ENCODE results near the gene PPP3R2. TPM values are rescaled to one million over a fixed set of nuclear protein-coding genes. Genes with fewer than 3 reads are reported as not detected.
"Not testable (repeated sequence)": the region's sequence is repeated elsewhere in the genome, so short reads cannot be mapped to it uniquely, and the experiment has no call there.

The PPP3R2 gene
- total RNA-seq, 1 donor from 2014 or later = not detected

DNA sequence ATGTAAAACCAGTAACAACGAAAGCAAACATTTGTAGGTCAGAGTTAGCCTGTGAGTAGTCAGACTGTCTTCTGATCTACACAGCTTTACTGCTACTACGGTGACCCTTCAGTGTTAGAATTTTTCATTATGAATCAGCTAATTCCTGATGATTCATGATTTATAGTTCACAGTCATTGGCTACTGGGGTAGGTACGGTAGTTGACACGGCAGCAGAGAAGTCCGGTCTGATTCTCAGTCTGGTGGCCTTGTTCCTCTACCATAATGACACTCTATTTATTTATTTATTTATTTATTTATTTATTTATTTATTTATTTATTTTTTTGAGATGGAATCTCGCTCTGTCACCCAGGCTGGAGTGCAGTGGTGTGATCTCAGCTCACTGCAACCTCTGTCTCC, 4.7 kb downstream of the PPP3R2 start:
- intact Hi-C loops (cut with micrococcal nuclease) = not testable (repeated sequence)

GRCh38 chr9:101587332-101588043, 7.3 kb downstream of the PPP3R2 start:
- intact Hi-C loops (cut with micrococcal nuclease) = no loop called here

- intact Hi-C loops (cut with micrococcal nuclease) = no loop called here
Observed at GRCh38 chr9:101586651-101587050, 8.1 kb downstream of the PPP3R2 start.

- intact Hi-C loops (cut with micrococcal nuclease) = no loop called here
Observed at GRCh38 chr9:101585740-101586139, 9.0 kb downstream of the PPP3R2 start.

- intact Hi-C loops (cut with micrococcal nuclease) = no loop called here
Observed at GRCh38 chr9:101582553-101582952, 12.2 kb downstream of the PPP3R2 start.

- intact Hi-C loops (cut with micrococcal nuclease) = no loop called here
Observed at GRCh38 chr9:101579711-101580545, 14.8 kb downstream of the PPP3R2 start.

DNA sequence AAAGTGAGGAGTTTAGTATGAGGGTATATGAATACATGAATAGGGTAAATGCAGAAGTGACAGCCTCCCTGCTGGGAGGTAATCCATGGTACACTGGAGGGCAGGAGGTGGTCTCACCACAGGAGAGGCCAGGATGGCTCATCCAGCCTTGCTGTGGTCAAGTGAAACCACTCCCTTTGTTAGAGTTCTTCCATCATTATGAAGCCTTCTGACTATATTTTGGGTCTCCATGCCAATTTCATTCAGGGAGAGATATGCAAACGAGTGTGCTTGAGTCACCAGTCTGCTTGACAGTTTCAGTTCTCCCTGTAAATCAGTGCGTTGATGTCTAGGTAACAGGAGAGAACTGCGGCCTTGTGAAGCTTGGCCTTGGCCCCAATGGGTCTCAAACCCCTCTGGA, 16.4 kb downstream of the PPP3R2 start:
- intact Hi-C loops (cut with micrococcal nuclease) = no loop called here

DNA sequence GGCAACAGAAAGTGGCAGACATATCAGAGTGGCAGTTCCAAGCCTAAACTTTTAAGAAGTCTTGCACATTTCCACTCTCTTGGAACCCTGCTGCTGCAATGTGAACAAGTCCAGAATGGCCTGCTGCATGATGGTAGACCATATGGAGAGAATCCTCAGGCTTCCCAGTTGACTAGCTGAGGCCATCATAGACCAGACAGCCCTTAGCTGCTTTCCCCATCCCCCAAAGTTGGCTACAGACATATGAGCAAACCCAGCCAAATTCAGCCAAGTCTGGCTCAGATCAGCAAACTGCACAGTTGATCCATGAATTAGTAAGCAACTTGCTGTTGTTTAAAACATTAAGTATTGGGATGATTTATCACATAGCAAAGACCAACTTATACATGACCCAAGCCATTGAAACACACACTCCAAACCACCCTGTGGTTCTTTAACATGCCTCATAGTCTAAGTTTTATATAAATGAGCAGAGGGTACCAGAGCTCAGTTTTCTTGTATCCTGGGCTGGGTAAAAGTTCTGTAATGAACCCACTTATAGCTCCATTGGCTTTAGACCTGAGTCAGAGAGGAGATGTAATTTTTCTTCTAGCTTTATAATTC, 19.9 kb downstream of the PPP3R2 start:
- intact Hi-C loops (cut with micrococcal nuclease) = no loop called here

GRCh38 chr9:101572316-101572715, 22.5 kb downstream of the PPP3R2 start:
- intact Hi-C loops (cut with micrococcal nuclease) = no loop called here

GRCh38 chr9:101571114-101571513, 23.7 kb downstream of the PPP3R2 start:
- intact Hi-C loops (cut with micrococcal nuclease) = no loop called here

- intact Hi-C loops (cut with micrococcal nuclease) = no loop called here
Observed at GRCh38 chr9:101569741-101570501, 24.8 kb downstream of the PPP3R2 start.

DNA sequence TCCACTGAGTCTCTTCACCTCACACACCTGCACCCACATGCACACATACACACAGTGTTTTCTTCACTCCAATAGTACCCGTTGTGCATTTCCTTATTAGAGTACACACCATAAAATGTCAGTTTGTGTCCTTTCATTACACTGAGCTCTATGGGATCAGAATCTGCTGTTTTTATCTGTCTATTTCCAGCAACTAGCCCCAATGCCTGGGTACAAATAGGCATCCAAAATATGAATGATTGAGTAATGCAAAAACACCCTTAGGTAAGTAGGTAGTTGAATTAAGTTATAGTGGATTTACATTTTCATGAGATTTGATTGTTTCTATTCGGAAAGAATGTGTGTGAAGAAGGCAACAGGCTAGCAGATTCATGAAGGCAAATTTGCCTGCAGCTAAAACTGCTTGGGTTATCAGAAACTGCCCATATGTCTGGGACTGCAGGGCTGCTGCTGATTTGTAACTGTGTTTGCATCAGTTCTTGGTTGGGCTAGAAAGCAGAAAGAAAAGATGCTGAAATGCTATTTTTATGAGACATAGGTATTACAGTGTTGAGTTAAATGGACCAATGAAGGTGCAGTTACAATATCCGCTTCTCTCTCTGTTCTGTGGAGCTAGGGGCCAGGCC, 26.9 kb downstream of the PPP3R2 start:
- intact Hi-C loops (cut with micrococcal nuclease) = loop anchor here (1.0 kb wide), 1 partner anchor 109 kb away; no protein-coding TSS in a partner anchor

DNA sequence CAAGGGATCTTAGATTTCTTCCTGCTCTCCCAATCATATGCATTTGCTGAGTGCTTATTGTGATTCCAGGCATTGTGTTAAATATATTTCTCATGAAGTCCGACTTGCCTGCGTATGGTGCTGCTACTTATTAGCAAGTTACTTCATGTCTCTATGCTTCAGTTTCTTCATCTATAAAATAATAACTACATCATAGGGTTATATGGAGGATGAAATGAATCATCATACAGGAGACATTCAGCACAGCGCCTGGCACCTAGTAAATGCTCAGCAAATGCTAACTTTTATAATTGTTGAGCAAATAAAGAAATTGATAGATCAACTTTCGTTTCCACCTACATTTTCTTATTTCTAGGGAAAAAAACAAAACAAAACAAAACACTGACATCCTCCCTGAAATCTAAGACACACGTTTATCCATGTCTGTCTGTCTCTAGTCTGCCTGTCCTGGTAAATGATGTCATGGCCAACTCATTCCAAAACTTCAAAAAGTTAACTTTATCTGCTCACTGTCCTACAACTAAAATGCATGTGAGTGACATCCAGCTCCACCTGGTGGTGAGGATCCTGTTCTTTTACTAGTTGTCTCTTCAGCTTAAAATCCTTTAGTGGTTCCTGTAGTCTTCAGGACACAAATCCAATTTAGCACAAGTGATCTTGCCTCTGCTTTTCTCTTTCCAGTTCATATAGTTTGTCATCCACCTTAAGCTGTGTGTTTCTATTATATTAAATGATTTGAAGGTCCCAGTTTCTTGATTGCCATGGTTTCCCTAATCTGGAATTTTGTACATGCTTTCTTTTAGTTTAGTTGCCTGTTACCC, 27.7 kb downstream of the PPP3R2 start:
- intact Hi-C loops (cut with micrococcal nuclease) = loop anchor here (1.0 kb wide), 1 partner anchor 108 kb away; no protein-coding TSS in a partner anchor

DNA sequence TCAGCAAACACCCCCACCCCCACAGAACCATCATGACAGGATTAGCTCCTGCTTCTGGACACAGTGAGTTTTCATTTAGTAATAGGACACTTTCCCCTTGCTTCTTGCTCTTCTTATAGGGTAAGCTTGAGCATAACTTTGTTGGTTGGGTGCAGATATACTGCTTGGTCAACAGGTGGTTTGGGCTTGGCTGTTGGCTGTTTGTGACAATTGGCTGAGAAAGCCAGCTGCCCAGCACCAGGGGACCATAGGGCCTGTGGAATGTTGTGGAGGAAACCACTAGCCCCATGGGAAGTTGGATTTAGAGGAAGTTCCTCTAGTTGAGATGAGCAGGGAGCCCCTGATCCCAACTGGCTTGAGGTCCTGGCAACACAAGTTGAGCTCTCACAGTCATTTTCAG, 30.5 kb downstream of the PPP3R2 start:
- intact Hi-C loops (cut with micrococcal nuclease) = no loop called here

- intact Hi-C loops (cut with micrococcal nuclease) = no loop called here
Observed at GRCh38 chr9:101562966-101563365, 31.8 kb downstream of the PPP3R2 start.

GRCh38 chr9:101561740-101562139, 33.0 kb downstream of the PPP3R2 start:
- intact Hi-C loops (cut with micrococcal nuclease) = no loop called here

GRCh38 chr9:101549472-101550098, 45.2 kb downstream of the PPP3R2 start:
- intact Hi-C loops (cut with micrococcal nuclease) = not testable (repeated sequence)

GRCh38 chr9:101543098-101543735, 51.6 kb downstream of the PPP3R2 start:
- intact Hi-C loops (cut with micrococcal nuclease) = no loop called here
